A204.1 (cell line): ENCODE data around the gene SBF1.
A peak's percentile ranks its signal among the peaks of the same experiment; 100 is the strongest.

Experiments
- FAIRE-seq: peaks from 2 replicates; lab custom pipeline; 2012; peaks lifted over from hg19 to GRCh38; lab: Jason Lieb, UNC

SBF1 gene

GRCh38 chr22:50505776-50506610 is 31.2 kb upstream of the SBF1 start:
- no peak for FAIRE-seq

DNA sequence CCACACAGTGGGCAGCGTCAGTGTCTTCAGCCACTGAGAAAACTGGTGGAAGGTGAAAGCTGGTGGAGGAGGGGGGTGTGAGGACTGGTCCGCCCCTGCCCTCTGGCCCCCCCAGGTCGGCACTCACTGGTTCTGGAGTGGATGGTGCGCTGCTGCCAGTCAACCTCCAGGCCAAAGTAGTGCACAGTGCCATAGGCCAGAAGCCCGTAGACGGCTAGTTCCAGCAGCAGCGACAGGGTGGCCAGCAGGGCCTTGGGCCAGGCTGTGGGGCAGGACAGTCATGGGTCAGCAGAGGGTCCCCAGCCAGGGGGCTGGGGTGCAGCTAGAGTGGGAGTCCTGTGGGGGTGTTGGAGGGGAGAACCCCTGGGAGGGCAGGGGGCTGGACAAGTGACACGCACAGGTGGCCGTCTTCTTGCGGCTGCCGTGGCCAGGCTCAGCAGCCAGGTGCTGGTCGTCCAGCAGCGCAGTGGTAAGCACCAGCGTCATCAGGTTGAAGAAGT is 30.5 kb upstream of the SBF1 start:
- FAIRE-seq = no peak

GRCh38 chr22:50504369-50505211 is 29.8 kb upstream of the SBF1 start:
- FAIRE-seq = no peak

GRCh38 chr22:50503475-50504145 is 28.8 kb upstream of the SBF1 start:
- FAIRE-seq = no peak

GRCh38 chr22:50502628-50503474 is 28.0 kb upstream of the SBF1 start:
- no peak for FAIRE-seq

- FAIRE-seq = no peak
These were observed 27.3 kb upstream of the SBF1 start for GRCh38 chr22:50502096-50502495.

DNA sequence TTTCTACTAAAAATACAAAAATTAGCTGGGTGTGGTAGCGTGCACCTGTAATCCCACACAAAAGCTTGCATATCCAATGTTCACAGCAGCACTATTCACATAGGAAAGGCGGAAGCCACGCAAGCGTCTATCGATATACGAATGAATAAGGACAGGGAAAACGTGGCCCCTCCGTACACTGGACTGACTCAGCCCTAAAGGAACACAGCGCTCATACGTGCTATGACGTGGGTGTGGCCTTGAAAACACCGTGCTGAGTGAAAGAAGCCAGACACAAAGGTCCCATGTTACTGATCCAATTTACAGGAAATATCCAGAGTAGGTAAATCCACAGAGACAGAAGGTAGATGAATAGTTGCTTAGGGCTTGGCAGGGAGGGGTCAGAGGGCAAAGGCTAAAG is 25.6 kb upstream of the SBF1 start:
- FAIRE-seq = no peak

- FAIRE-seq = peak; percentile 57
These were observed 23.6 kb upstream of the SBF1 start for GRCh38 chr22:50498322-50498890.

DNA sequence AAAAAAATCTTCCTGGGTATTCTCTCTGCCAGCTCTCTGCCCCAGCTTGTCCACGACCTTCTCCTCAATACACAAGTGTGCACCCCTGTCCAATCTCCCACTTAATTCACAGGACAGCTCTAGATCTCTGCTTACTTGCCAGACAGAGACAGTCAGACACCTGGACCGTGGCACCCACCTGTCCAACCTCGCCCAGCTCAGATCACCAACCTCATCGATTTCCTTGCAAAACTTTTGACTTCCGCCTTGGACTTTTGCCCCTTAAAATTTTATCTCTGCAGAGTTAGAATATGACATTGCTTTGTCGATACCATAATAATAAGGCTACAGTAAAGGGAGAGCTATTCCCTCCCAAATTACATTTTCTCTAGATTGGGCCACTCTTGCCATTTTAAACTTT is 22.3 kb upstream of the SBF1 start:
- no peak for FAIRE-seq

DNA sequence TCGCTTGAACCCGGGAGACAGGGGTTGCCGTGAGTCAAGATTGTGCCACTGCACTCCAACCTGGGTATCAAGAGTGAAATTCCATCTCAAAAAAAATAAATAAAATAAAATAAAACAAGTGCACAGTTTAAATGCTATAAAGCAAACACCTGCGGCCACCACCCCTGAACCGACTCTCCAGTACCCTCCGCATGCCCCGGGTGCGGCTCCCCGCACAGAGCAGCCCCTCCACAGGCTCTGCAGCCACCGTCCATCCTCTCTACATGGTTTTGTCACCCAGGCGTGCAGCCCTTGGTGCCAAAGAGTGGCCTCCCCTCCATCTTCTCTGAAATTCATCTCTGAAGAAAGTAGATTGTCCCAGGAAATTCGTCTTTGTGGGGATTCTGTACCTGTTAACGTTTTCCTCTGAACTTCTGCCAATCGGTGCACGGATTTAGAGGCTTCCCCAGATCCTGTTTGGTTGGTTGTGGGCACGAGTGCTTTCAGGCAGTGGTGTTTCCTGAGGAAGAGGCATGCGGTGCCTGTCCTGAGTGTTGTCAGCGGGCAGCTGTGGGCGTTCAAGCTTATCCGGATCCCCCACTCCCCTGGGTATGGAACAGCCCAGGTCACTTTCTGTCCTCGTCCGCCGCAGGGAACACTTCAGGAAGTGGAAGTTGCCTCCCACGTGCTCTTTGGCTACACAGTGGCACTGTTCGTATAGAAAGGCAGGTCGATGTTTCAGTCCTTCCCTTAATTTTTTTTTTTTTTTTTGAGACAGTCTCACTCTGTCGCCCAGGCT is 15.9 kb upstream of the SBF1 start:
- FAIRE-seq = no peak

DNA sequence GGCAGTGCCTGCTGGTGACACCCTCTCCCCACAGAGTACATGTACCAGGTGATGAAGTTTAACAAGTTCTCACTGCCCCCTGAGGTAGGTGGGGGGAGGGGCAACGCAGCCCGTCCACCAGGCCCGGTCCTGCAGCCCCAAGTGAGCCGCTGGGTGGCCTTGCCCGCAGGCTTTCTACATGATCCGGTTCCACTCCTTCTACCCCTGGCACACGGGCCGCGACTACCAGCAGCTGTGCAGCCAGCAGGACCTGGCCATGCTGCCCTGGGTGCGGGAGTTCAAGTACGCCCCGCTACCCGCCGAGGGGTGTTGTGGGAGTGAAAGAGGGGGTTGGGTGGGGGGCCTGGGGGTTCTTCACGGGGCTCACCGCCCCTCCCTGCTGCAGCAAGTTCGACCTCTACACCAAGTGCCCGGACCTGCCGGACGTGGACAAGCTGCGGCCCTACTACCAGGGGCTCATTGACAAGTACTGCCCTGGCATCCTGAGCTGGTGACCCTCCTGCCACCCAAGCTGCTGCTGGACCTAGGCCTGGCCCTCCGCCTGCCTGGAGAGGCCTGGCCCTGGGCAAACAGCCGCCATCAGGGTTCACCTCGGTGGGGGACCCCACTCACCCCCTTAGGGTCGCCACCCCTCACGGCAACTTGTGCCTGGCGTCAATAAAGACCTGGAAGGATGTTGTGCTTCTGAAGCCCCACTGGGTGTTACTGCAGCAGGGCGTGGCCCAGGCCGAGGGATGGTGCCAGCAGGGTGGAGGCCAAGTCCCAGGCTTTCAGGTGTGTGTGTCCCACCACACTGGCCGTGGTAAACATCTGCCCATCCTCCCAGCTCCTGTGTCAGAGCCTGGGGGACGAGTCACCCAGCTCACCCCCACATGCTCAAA is 14.8 kb upstream of the SBF1 start:
- no peak for FAIRE-seq

DNA sequence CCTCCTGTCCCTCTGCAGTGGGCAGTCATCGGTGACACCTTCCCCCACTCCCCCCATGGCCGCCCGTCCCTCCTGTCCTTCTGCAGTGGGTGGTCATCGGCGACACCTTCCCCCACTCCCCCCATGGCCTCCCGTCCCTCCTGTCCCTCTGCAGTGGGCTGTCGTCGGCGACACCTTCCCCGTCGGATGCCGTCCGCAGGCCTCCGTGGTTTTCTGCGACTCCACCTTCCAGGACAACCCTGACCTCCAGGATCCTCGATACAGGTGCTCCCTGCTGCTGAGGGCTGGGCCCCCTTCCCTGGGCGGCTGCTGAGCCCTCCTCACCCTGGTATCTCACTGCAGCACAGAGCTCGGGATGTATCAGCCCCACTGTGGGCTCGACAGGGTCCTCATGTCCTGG is 14.1 kb upstream of the SBF1 start:
- FAIRE-seq = no peak

- FAIRE-seq = no peak
These were observed 13.3 kb upstream of the SBF1 start for GRCh38 chr22:50488006-50488677.

DNA sequence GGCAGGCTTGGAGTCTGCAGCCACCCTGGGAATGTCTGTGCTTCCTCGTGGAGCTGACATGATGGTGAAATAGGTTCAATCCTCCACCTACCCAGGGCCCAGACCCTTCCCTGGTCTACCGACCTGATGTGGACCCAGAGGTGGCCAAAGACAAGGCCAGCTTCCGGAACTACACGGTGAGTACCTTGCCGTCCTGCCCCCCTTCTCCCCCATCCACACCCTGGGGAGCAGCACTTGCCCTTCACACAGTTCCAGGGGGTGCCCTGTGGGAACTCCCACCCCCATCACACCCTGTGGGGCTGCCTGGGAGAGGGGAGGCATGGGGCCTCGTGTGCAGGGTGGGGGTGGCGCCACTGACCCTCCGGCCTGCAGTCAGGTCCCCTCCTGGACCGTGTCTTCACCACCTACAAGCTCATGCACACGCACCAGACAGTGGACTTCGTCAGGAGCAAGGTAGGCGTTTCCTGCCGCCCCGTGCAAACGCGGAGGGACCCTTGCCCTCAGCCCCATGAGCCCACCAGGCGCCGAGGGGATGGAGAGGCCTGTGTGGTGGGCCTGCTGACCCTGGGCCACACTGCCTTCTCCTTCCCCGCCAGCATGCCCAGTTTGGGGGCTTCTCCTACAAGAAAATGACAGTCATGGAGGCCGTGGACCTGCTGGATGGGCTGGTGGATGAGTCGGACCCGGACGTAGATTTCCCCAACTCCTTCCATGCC is 12.6 kb upstream of the SBF1 start:
- no peak for FAIRE-seq

DNA sequence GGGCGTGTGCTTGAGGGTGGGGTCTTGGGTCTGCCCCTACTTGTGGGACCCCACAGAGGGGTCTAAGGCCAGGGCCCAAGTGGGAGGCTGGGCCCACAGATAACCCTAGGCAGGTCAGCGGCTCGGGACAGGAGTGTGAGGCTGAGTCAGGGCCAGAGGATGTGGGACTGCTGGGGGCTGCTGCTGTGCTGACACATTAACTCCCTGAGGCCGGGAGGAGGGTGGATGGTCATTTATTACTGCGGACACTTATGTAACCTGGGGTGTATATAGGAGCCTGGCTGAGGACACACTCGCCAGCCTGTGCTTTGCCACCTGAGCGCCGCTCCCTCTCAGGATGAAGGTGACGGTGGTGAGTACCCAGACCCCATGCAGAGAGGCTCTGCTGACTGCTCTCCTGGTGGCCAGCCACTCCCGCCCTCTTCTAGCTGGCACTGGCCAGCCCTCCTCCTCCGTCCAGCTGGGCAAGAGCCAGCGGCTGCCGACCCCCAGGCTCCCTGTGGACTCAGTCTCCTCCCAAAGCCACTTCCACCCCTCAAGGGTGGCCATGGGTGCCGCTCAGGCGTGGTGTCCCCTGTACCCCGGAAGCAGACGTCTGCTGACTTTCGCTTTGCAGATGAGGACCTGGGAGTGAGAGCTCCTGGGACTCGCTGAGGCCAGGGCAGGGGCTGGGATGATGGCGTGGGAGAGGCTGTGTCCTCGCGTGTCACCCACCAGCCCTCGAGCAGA is 11.9 kb upstream of the SBF1 start, which contains the start of gene MIOX:
Gene MIOX, plus strand, starts transcription at position 299 of the 729 bp plus-strand sequence. Its CDS starts 39 bp downstream, at position 338.
- FAIRE-seq = no peak

DNA sequence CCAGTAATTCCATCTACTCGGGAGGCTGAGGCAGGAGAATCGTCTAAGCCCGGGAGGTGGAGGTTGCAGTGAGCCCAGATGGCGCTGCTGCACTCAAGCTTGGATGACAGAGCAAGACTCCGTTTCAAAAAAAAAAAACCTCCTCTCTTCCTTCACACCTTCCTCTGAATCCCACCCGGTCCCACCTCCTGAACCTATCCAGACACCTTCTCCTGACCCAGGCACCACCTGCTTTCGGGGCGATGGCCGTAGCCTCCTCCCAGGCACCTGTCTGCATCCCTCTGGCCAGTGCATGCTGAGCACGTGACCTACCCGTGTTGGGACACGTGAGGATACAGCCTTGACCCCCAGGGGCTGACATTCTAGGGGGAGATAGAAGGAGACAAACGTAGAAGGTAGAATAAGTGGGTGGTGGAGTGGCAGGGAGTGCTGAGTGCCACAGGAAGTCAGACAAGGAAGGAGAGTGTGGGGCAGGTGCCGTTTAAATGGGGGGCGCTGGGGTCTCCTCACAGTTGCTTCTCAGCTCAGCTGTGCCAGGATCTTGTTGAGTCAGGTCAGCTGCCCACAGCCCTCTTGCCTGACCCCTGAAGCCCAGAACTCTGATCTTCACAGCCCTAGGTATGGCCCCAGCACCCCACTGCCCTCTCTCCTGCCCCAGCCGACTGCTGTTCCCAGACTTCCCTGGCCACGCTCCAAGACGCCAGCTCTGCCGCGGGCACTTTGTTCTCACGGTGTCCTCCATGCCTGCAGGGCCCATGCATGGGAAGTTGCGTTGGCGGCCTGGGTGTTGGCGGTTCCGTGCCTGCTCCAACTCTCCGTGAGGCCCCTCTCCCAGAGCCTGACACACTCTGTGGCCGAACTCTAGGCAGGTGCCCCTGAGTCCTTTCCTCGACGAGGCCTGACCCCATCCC is 10.6 kb upstream of the SBF1 start:
- no peak for FAIRE-seq
